HG03159 (cell line): Measurements from ENCODE around the gene MYBBP1A.
"Not testable (repeated sequence)": the region's sequence is repeated elsewhere in the genome, so short reads cannot be mapped to it uniquely, and the experiment has no call there.

Experiments used
- ATAC-seq: cut with Tn5 transposase; IDR thresholded peaks from one replicate; pipeline ENCODE4 v1.9.1; 2021; ENCODE audit warnings: mild to moderate bottlenecking, moderate library complexity; ENCODE audit not compliant: unreplicated experiment

Gene MYBBP1A

GRCh38 chr17:4554997-4555799 lies at the start of gene MYBBP1A:
MYBBP1A (minus strand) TSS chr17:4555384; CDS start chr17:4555324, 60 bp downstream.
- ATAC-seq = peak; percentile 80

- not testable (repeated sequence) for ATAC-seq
Observed at GRCh38 chr17:4604736-4605135, 49.6 kb upstream of the MYBBP1A start.

- ATAC-seq = no peak
Observed at GRCh38 chr17:4604111-4604644, 49.0 kb upstream of the MYBBP1A start.

- ATAC-seq = no peak
Observed at GRCh38 chr17:4602041-4602440, 46.9 kb upstream of the MYBBP1A start.

- ATAC-seq = no peak
Observed at GRCh38 chr17:4601326-4601725, 46.1 kb upstream of the MYBBP1A start.

GRCh38 chr17:4600563-4600962 lies 45.4 kb upstream of the MYBBP1A start:
- ATAC-seq = no peak

GRCh38 chr17:4599505-4600281 lies 44.5 kb upstream of the MYBBP1A start:
- ATAC-seq = no peak

- no peak for ATAC-seq
Observed at GRCh38 chr17:4598776-4599504, 43.8 kb upstream of the MYBBP1A start.

GRCh38 chr17:4597975-4598374 lies 42.8 kb upstream of the MYBBP1A start:
- ATAC-seq = no peak

- no peak for ATAC-seq
Observed at GRCh38 chr17:4596636-4597380, 41.6 kb upstream of the MYBBP1A start.

- ATAC-seq = not testable (repeated sequence)
Observed at GRCh38 chr17:4595685-4596342, 40.6 kb upstream of the MYBBP1A start.

GRCh38 chr17:4594931-4595684 lies 39.9 kb upstream of the MYBBP1A start:
- no peak for ATAC-seq

- no peak for ATAC-seq
Observed at GRCh38 chr17:4594406-4594805, 39.2 kb upstream of the MYBBP1A start.

- no peak for ATAC-seq
Observed at GRCh38 chr17:4593021-4593421, 37.8 kb upstream of the MYBBP1A start.

GRCh38 chr17:4592240-4593005 lies 37.2 kb upstream of the MYBBP1A start:
- ATAC-seq = no peak

GRCh38 chr17:4591529-4591928 lies 36.3 kb upstream of the MYBBP1A start:
- no peak for ATAC-seq

GRCh38 chr17:4590981-4591453 lies 35.8 kb upstream of the MYBBP1A start:
- no peak for ATAC-seq

GRCh38 chr17:4590042-4590441 lies 34.9 kb upstream of the MYBBP1A start:
- not testable (repeated sequence) for ATAC-seq
